IPS-11a (cell line): Measurements from ENCODE around the gene ATP1A1.

Source experiments
- H3K4me3 ChIP-seq: one replicate; pipeline ENCODE4 v1.5.1; 2013; ENCODE audit warnings: low read depth, low read length, control low read depth

ATP1A1 gene

GRCh38 chr1:116412480-116412798 lies 39.4 kb downstream of the ATP1A1 start:
- H3K4me3 ChIP-seq = no peak overlapping the region

DNA sequence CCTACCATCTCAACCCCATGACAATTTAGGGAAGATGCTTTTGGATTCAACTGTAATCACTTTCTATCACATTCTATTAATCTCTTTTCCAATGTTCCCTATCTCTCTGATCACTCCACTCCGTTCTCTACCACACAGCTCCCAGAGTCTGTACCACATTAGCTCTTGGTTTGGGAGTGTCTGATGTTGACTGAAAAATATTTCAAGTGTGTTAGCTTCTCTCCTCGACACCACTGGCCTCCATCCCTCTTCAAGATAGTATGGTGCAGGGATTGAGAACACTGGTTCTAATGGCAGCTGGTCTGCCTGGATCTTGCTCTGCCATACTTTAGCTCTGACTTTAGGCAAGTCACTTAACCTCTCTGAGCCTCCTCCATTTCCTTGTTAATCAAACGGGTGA lies 39.9 kb downstream of the ATP1A1 start:
- H3K4me3 ChIP-seq = no peak overlapping the region

GRCh38 chr1:116413414-116413813 lies 40.4 kb downstream of the ATP1A1 start:
- H3K4me3 ChIP-seq = no peak overlapping the region

- H3K4me3 ChIP-seq = no peak overlapping the region
Measured at GRCh38 chr1:116414364-116414763, 41.3 kb downstream of the ATP1A1 start.

DNA sequence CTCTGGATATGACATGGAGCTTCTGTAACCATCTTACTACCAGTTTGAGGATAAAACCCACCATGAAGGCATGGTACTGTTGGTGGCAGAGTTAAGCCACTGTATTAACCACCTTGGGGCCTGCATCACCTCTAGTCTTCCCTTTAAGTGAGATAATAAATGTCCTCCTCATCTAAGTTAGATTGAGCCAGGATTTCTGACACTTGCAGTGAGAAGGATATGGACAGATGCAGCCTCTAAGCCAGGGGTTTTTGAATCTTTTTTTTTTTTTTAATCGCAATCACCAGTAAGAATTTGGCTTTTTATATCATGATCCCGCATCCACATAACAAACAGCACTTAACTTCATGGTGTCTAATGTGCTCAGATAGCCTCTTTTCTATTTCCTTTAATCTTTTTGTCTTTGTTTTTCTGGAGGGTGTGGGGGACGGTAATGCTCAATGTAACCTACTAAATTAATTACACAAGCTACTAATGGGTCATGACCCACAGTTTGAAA lies 42.2 kb downstream of the ATP1A1 start:
- H3K4me3 ChIP-seq = no peak overlapping the region

GRCh38 chr1:116415699-116416533 lies 42.9 kb downstream of the ATP1A1 start:
- no peak overlapping the region for H3K4me3 ChIP-seq

DNA sequence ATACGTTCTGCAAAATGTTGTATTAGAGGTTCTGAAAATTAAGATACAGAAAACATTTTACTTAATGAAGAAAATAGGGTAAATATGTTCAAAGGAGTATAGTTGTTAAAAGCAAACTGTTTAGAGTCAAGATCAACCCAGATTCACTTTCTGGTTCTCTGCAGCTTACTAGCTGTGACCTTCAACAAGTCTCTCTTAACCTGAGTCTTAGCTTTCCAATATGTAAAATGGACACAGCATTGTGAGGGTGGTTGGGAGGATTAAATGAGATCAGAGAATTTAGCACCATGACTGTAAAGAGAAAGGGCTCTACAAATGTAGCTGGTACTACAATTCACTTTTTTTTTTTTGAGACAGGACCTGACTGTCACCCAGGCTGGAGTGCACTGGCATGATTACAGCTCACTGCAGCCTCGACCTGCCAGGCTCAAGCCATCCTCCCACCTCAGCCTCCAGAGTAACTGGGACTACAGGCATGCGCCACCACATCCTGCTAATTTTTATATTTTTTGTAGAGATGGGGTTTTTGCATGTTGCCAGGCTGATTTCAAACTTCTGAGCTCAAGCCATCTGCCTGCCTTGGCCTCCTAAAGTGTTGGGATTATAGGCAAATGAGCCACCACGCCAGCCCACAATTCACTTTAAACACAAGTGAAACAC lies 43.9 kb downstream of the ATP1A1 start:
- H3K4me3 ChIP-seq = no peak overlapping the region

DNA sequence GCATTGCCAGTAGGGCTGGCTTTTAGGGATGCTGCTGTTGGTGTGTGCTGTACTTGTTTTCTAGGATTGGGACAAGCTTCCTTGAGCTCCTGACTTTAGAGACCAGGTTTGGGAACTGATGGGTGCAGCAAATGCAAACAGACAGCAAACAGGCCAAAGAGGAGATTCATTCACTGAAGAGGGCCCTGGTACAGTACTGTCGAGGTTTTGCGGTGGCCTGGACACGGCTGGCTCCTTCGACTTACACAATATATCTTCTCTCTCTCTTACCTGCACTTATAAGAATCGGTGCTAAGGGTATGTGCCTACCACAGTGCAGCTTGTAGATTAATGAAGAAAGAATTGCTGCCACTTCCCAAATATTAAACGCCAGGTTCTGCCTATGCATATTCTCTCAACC lies 44.6 kb downstream of the ATP1A1 start:
- H3K4me3 ChIP-seq = peak overlapping the region; percentile 66

- peak overlapping the region; percentile 66 for H3K4me3 ChIP-seq
Measured at GRCh38 chr1:116418091-116418830, 45.2 kb downstream of the ATP1A1 start.

- H3K4me3 ChIP-seq = no peak overlapping the region
Measured at GRCh38 chr1:116420417-116421200, 47.6 kb downstream of the ATP1A1 start.

DNA sequence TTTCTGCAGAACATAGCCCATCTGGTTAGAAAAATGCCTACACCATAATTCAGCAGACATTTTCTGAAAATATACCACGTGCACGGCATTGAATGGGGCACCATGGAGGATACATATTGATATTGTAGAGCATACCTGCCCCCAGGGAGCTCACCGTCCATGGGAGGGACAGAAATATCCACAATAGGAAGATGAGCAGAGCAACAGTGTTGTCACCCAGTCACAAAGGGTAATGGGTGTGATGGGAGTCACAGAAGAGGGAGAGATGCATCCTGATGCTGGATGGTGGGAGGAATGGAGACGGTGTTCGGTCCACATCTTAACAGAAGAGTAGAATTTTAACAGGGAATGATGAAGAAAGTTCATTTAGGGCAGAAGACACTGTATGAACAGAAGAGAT lies 51.4 kb downstream of the ATP1A1 start:
- no peak overlapping the region for H3K4me3 ChIP-seq

GRCh38 chr1:116424863-116425262 lies 51.8 kb downstream of the ATP1A1 start:
- no peak overlapping the region for H3K4me3 ChIP-seq

GRCh38 chr1:116425987-116426386 lies 52.9 kb downstream of the ATP1A1 start:
- H3K4me3 ChIP-seq = no peak overlapping the region

- no peak overlapping the region for H3K4me3 ChIP-seq
Measured at GRCh38 chr1:116426401-116426800, 53.4 kb downstream of the ATP1A1 start.

- no peak overlapping the region for H3K4me3 ChIP-seq
Measured at GRCh38 chr1:116428576-116428975, 55.5 kb downstream of the ATP1A1 start.

DNA sequence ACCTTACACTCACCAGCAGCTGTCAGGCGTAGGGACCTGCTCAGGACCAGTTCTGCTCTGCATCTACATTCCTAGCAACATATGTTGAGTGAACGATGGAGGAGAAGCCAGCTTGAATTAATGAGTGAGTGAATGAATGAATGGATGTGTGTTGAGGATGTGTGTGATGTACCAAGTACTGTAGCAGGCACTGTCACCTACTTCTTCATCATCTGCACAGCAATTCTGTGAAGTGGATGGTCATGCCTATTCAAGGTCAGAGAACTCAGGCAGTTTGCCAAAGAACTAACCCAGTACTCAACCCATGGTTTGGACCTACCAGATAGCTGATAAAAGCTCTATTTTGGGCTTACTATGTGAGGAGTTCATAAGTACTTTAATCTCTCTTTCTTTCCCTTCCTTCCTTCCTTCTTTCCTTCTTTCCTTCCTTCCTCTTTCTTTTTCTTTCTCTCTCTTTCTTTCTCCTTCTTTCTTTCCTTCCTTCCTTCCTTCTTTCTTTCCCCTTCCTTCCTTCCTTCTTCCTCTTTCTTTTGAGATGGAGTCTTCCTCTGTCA lies 56.9 kb downstream of the ATP1A1 start:
- H3K4me3 ChIP-seq = no peak overlapping the region

DNA sequence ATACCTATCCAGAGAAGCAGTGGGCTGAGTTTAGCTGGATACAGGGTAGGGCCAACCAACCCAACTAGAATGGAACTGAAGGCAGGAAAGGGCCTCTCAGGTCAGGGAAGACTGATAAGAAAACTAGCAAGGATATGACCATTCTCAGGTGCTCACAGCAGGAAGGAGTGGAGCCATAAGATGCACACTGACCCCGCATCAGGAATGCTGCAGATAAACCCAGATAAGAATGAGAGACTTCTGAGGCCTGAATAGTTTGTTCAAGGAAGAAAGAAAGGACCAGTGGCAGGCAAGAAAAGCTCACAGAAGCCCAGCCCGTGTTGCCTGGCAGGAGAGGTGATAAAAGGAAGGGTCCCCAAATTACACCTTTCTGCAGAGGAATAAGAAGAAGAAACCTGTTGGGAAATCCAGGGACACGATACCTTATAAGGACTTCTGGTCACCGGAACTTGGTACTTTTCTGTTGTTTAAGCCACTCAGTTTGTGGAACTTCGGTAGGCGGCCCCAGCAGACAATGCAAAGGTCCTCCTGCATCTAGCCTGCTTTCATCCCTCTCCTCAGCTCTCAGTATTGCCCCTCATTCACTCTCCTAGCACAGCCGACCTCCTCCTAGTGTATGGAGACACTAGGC lies 58.9 kb downstream of the ATP1A1 start:
- no peak overlapping the region for H3K4me3 ChIP-seq

DNA sequence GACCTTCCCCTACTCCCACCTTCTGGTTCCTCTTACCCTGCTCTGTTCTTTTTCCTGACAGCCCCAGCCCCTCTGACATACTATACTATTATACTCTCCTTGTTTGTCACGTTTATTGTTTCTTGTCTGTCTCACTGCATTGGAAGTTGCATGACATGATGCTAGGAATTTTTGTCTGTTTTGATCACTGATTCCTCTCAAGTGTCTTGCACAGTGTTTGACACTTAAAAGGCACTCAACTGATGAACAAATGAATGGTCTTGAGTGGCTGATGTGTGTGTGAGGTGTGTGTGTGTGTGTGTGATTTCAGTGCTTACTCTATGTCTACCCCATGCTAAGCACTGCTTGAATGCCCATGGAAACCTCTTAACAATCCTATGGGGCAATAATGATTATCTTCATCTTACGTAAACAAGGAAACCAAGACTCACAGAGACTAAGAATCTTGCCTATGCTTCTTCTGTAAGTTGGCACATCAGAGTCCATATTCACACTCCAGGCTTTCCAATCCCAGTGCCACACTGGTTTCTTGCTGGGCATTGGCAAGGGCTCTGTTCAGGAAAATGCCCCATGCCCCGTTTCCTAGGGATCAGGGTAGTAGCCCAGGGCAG lies 59.7 kb downstream of the ATP1A1 start:
- H3K4me3 ChIP-seq = no peak overlapping the region
